ENCODE measurements around the gene COG5.
A peak's percentile ranks its signal among the peaks of the same experiment; 100 is the strongest.

The COG5 gene

GRCh38 chr7:107212725-107213124 lies 351.0 kb downstream of the COG5 start:
- DNase-seq: no peak

- no peak for DNase-seq
Observed at GRCh38 chr7:107210400-107210799, 353.3 kb downstream of the COG5 start.

- no peak for DNase-seq
Observed at GRCh38 chr7:107209565-107209964, 354.2 kb downstream of the COG5 start.

GRCh38 chr7:107208563-107208962 lies 355.2 kb downstream of the COG5 start:
- DNase-seq: no peak

- DNase-seq: no peak
Observed at GRCh38 chr7:107208024-107208521, 355.6 kb downstream of the COG5 start.

- DNase-seq: no peak
Observed at GRCh38 chr7:107207459-107207858, 356.3 kb downstream of the COG5 start.

- DNase-seq: no peak
Observed at GRCh38 chr7:107206706-107207105, 357.0 kb downstream of the COG5 start.

GRCh38 chr7:107206136-107206535 lies 357.6 kb downstream of the COG5 start:
- DNase-seq: no peak

GRCh38 chr7:107203607-107204006 lies 360.1 kb downstream of the COG5 start:
- DNase-seq: no peak

GRCh38 chr7:107201795-107202450 lies 361.8 kb downstream of the COG5 start:
- DNase-seq: no peak

- DNase-seq: no peak
Observed at GRCh38 chr7:107196834-107197610, 366.7 kb downstream of the COG5 start.

- DNase-seq: no peak
Observed at GRCh38 chr7:107194052-107194451, 369.7 kb downstream of the COG5 start.

- DNase-seq: no peak
Observed at GRCh38 chr7:107190090-107190489, 373.6 kb downstream of the COG5 start.

GRCh38 chr7:107187774-107188173 lies 375.9 kb downstream of the COG5 start:
- DNase-seq: no peak

GRCh38 chr7:107186240-107186639 lies 377.5 kb downstream of the COG5 start:
- no peak for DNase-seq

GRCh38 chr7:107185716-107186115 lies 378.0 kb downstream of the COG5 start:
- no peak for DNase-seq

GRCh38 chr7:107181172-107181571 lies 382.5 kb downstream of the COG5 start:
- DNase-seq: no peak

GRCh38 chr7:107180378-107180777 lies 383.3 kb downstream of the COG5 start:
- peak; percentile 79 for DNase-seq

- peak; percentile 78 for DNase-seq
Observed at GRCh38 chr7:107179326-107180164, 384.2 kb downstream of the COG5 start.

GRCh38 chr7:107173691-107174406 lies 389.9 kb downstream of the COG5 start:
- DNase-seq: no peak

- DNase-seq: no peak
Observed at GRCh38 chr7:107173191-107173590, 390.5 kb downstream of the COG5 start.

GRCh38 chr7:107172276-107173032 lies 391.3 kb downstream of the COG5 start:
- no peak for DNase-seq

All from NCI-H226 (cell line).